Activated naive CD4-positive, alpha-beta T cell (primary cell): ENCODE measurements around the gene GPHN.

ENCODE experiments used
- DNase-seq, 4 experiments: peaks; one replicate each; lab custom pipeline; 2025; lab: John Stamatoyannopoulos, UW

The GPHN gene

DNA sequence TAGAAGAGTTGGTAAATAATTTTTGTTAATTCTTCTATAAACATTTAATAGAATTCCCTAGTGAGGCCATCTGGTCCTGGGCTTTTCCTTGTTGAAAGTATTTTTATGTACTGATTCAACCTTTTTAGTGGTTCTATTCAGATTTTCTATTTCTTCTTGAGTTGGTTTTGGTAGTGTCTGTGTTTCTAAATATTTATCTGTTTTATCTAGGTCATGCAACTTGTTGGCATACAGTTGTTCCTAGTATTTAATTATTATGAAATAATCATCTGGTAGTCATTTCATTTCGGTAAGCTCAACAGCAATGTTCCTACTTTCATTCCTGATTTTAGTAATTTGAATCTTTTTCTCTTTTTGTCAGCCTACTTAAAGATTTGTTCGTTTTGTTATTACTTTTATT is 447.2 kb downstream of the GPHN start:
- DNase-seq, result no peak

DNA sequence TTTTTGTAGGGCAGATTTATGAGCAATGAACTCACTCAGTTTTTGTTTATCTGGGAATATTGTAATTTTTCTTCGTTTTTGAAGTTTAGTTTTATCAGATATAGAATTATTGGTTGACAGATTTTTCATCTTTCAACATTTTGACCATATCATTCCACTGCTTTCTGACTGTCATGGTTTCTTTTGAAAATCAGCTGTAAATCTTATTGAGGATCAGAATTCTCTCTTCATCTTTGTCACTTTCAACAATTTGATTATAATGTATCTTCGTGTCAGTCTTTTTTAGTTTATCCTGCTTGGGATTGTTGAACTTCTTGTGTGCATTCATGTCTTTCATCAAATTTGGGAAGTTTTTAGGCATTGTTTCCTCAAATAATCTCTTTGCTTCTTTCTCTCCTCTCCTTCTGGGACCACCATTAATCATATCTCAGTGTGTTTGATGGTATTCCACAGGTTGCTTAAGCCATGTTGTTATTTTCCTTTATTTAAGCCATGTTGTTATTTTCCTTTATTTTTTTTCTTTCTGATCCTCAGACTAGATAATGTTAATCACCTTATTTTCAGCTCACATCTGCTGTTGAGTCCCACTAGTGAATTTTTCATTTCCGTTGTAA is 451.6 kb downstream of the GPHN start:
- no peak for DNase-seq

DNA sequence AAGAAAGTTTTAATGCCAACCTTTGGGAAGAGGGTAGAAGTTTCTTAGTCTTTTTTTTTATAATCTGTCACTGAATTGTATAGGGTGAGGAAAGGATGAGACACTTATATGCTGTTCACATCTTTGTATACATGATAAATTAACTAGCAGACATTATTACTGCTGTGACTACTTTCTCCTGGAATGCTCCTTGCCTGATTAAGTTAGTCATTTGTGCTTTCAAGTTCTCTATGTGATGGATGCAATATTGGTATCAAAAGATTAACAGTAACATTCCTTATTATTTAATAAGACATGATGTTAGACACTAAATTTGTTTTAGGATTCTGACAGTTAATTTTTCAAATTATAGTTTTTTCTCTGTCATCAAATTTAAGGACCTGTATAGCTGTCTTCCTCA is 457.9 kb downstream of the GPHN start:
- no peak for DNase-seq

- no peak for DNase-seq
Measured at GRCh38 chr14:66972469-66972868, 464.5 kb downstream of the GPHN start.

DNA sequence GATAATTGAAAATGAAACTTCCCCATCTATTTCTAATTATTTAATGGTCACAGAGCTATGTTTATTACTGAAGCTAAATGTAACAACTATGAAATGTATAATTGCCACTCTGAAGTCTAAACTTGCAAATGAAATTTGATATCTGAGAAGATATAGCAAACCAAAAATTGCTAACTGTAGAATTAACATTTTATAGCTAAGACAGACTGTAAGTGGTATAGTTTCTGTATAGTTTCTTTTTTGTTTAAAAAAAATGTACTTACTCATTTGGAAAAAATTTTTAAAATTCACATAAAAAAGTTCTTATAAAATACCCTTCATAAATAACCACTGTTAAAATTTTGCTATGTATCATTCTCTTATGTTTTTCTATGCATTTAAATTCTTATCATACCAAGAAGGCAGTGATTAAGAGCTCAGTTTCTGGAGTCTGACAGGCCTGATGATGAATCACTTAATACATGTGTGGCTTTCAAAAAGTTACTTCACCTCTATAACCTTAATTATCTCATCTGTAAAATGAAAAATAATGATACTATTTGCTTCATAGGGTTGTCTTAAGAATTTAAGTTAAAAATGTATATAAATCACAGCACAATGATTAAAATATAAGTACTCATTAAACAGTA is 466.6 kb downstream of the GPHN start:
- no peak for DNase-seq

DNA sequence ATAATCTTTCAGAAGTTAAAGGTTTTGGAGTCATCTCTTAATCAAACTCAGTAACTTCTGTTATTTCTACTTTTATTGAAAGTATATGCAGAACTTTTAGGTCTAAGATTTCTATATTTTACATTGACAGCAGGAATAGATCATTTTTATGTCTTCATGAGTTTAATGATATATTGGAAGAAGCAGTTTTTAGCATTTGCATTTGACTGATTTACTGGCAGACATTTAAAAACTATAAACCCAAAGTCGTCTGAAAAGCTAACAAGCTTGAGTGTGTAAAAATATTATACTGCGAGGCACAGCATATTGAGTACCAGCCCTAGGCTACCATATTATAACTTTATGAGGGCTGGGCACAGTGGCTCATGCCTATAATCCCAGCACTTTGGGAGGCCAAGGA is 467.3 kb downstream of the GPHN start:
- DNase-seq, result no peak

- DNase-seq, result no peak
Measured at GRCh38 chr14:66979101-66979974, 471.4 kb downstream of the GPHN start.

DNA sequence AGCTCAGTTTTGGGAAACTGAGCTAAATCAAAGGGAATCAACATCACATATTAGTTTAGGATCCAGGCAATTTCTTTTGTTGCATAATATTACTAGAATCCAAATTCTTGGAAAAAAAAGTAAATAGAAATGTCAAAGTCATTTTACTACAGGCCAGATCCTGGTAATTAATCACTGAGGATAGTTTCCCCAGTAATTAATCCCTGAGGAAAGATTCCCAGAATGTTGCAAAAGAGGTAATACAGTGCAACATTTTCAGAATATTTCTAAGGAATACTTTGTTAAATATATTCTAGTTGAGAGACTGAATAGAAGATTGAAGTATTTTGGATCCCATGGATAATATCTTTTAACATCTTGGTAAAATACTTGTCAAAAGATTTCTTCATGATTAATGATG is 474.3 kb downstream of the GPHN start:
- DNase-seq, result no peak

GRCh38 chr14:66992776-66993175 is 484.8 kb downstream of the GPHN start:
- DNase-seq, result no peak

DNA sequence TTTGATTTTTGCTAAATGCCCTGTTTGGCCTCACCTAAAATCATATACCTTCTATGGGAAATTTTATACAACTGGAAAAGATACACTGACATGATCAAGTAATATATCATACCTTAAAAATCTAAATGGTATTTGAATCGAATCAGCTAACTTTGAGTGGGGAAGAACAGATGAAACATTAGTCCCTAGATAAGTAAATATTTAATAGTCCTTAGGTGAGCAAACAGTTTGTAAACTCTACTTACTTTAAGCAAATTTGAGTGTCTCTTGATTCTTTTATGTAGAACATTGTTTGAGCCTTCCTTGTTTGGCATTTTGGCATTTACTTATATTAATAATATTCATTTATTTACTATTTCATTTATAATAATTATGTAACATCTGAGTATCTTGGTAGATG is 485.6 kb downstream of the GPHN start:
- DNase-seq, result no peak

GRCh38 chr14:66998013-66998412 is 490.1 kb downstream of the GPHN start:
- DNase-seq, result no peak

- no peak for DNase-seq
Measured at GRCh38 chr14:66999978-67000377, 492.0 kb downstream of the GPHN start.

DNA sequence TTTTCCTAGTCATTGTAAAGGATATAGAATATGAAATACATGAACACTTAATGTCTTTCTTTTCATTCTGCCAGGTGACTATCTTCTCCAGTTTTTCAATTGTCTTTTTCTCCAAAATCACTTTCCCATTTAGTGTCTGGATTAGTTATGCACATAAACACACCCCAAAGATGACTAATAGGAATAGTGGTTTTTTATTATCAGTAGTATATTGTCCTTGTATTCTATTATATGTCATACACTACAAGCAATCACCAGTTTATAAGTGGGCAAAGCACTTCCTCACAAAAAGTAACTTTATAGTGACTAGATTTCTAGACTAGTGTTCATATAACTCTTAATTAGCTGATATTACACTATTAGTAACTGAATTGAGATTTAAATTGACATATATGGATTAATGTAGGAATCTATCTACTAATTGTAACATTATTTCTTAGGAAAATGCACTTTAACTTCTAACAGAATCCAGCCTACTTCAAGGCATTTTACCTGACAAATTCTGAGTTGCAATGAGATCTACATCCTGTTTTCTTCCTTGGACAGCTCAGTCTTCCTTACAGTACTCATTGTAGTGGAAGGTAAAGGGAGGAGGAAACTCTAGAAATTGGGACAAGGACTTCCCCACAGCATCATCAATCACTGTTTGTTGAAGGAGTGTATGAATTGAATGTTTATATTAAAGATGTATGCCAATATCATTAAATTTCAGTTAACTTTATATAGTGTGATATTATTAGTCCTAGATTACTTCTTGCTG is 495.2 kb downstream of the GPHN start:
- no peak for DNase-seq

DNA sequence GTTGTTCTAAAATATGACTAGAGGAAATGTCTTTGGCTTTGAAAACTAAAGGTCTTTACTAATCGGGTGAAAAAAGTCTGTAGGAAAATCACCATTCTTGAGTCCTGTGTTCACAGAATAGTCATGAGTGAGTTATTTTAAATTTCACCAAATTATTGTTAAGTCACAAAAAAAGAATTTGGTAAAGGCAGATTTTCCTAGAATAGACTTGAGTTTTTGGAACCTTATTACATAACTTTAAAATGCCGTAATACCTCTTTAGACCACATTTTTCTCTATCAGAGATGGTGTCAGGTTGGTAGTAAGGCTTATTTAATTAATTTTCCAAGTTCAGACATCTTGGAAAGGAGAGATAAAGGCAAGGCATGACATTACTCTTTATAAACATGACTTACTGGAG is 496.6 kb downstream of the GPHN start:
- DNase-seq, result no peak

DNA sequence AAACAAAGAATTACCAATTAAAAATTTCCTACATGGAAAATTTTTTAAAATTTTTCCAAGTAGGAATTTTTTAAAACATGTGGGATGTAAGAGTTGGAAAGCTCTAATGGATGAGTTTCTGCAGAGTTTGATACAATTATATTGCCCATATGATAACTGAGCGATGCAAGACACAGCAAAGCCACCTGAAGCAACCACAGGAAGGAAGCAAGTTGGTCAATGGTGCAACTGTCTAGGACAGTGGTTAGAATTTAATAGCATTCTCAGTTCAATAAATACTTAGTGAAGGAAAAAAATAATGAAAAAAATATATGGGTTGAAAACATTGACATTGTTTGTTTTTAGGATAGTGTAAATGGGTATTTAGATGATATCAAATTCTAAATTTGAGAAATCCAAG is 502.7 kb downstream of the GPHN start:
- DNase-seq, result no peak

GRCh38 chr14:67016856-67017255 is 508.9 kb downstream of the GPHN start:
- no peak for DNase-seq

GRCh38 chr14:67018720-67019119 is 510.8 kb downstream of the GPHN start:
- no peak for DNase-seq

GRCh38 chr14:67019796-67020195 is 511.8 kb downstream of the GPHN start:
- no peak for DNase-seq

- DNase-seq, result no peak
Measured at GRCh38 chr14:67031920-67032774, 524.2 kb downstream of the GPHN start.

DNA sequence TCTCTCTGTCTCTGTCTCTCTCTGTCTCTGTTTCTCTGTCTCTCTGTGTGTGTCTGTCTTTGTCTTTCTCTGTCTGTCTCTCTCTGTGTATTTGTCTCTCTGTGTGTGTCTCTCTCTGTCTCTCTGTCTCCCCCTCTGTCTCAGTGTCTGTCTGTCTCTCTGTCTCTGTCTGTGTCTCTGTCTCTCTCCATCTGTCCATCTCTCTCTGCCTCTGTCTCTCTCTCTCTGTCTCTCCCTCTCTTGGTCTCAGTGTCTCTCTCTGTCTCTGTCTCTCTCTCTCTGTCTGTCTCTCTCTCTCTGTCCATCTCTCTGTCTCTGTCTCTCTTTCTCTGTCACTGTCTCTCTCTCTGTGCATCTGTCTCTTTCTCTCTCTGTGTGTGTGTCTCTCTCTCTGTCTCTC is 537.5 kb downstream of the GPHN start:
- no peak for DNase-seq

GRCh38 chr14:67050896-67051295 is 542.9 kb downstream of the GPHN start:
- no peak for DNase-seq

DNA sequence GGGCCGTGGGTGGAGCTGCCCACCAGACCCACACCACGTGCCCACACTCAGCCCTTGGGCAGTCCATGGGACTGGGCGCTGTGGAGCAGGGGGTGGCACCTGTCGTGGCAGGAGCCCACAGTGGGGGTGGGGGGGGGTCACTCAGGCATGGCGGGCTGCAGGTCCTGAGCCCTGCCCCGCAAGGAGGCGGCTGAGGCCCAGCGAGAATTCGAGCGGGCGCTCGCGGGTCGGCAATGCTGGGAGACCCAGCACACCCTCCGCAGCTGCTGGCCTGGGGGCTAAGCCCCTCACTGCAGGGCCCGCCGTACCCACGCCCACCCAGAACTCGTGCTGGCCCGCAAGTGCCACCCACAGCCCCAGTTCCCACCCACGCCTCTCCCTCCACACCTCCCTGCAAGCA is 548.7 kb downstream of the GPHN start:
- DNase-seq, result no peak
